Measurements from ENCODE around the gene WDPCP.
"Not testable (repeated sequence)": the region's sequence is repeated elsewhere in the genome, so short reads cannot be mapped to it uniquely, and the experiment has no call there.

Gene WDPCP

GRCh38 chr2:63590626-63591408, 2.5 kb upstream of the WDPCP start:
- no peak for DNase-seq

GRCh38 chr2:63589148-63589958, 1.1 kb upstream of the WDPCP start:
- DNase-seq: peak; percentile 14

- DNase-seq: no peak
Observed at GRCh38 chr2:63587814-63588384, 378 bp downstream of the WDPCP start.

- no peak for DNase-seq
Observed at GRCh38 chr2:63582873-63583272, 5.4 kb downstream of the WDPCP start.

- no peak for DNase-seq
Observed at GRCh38 chr2:63581298-63581961, 6.8 kb downstream of the WDPCP start.

GRCh38 chr2:63580651-63581297, 7.5 kb downstream of the WDPCP start:
- DNase-seq: no peak

- no peak for DNase-seq
Observed at GRCh38 chr2:63578767-63579166, 9.5 kb downstream of the WDPCP start.

GRCh38 chr2:63576546-63576945, 11.7 kb downstream of the WDPCP start:
- DNase-seq: no peak

GRCh38 chr2:63573726-63574345, 14.4 kb downstream of the WDPCP start:
- not testable (repeated sequence) for DNase-seq

GRCh38 chr2:63573026-63573425, 15.3 kb downstream of the WDPCP start:
- DNase-seq: not testable (repeated sequence)

GRCh38 chr2:63572001-63572400, 16.3 kb downstream of the WDPCP start:
- DNase-seq: no peak

- DNase-seq: no peak
Observed at GRCh38 chr2:63571291-63571690, 17.0 kb downstream of the WDPCP start.

- no peak for DNase-seq
Observed at GRCh38 chr2:63569740-63570139, 18.5 kb downstream of the WDPCP start.

- DNase-seq: no peak
Observed at GRCh38 chr2:63562751-63563150, 25.5 kb downstream of the WDPCP start.

GRCh38 chr2:63558922-63559321, 29.4 kb downstream of the WDPCP start:
- DNase-seq: not testable (repeated sequence)

GRCh38 chr2:63557819-63558218, 30.5 kb downstream of the WDPCP start:
- not testable (repeated sequence) for DNase-seq

GRCh38 chr2:63555931-63556330, 32.3 kb downstream of the WDPCP start:
- DNase-seq: no peak

GRCh38 chr2:63555299-63555698, 33.0 kb downstream of the WDPCP start:
- no peak for DNase-seq

GRCh38 chr2:63553049-63553448, 35.2 kb downstream of the WDPCP start:
- DNase-seq: no peak

GRCh38 chr2:63545023-63545422, 43.3 kb downstream of the WDPCP start:
- no peak for DNase-seq

GRCh38 chr2:63544017-63544627, 44.2 kb downstream of the WDPCP start:
- no peak for DNase-seq

Measured in CD4-positive, alpha-beta T cell treated with Interleukin-21 for 1 hour (primary cell).